Progenitor cell of endocrine pancreas (in vitro differentiated cells): ENCODE measurements around the gene JMJD4. TPM values are rescaled to one million over a fixed set of nuclear protein-coding genes. Genes with fewer than 3 reads are reported as not detected.

ENCODE experiments used
- DNase-seq: peaks from one replicate; pipeline ENCODE4 v3.0.0; 2021; ENCODE audit warnings: low spot score; ENCODE audit not compliant: unreplicated experiment
- H3K27ac Mint-ChIP-seq: 2 replicates; pipeline ENCODE4 v1.8.0; 2021; ENCODE audit warnings: mild to moderate bottlenecking, moderate library complexity, mixed read lengths
- H3K27me3 Mint-ChIP-seq: 2 replicates; pipeline ENCODE4 v1.8.0; 2021; ENCODE audit warnings: mixed read lengths
- H3K36me3 Mint-ChIP-seq: 2 replicates; pipeline ENCODE4 v1.8.0; 2022; ENCODE audit warnings: mixed read lengths; ENCODE audit not compliant: insufficient read depth
- H3K4me1 Mint-ChIP-seq: 2 replicates; pipeline ENCODE4 v1.8.0; 2021; ENCODE audit warnings: low read depth, mixed read lengths
- H3K4me3 Mint-ChIP-seq: 2 replicates; pipeline ENCODE4 v1.8.0; 2021; ENCODE audit warnings: low read depth, mild to moderate bottlenecking, moderate library complexity, mixed read lengths
- H3K9me3 Mint-ChIP-seq: 2 replicates; pipeline ENCODE4 v1.8.0; 2021; ENCODE audit warnings: low read depth, mixed read lengths
- total RNA-seq: library from RNA; stranded (reverse); gene quantifications from 2 replicates; pipeline ENCODE4 v1.2.1, GENCODE V29; 2021
- TF ChIP-seq, protein P1 (sequence below): fragments of 200-600 bp; sonication (generic); IDR thresholded peaks from one replicate; pipeline ENCODE4 v1.5.0; 2021; ENCODE audit warnings: antibody characterized with exemption, mild to moderate bottlenecking; ENCODE audit not compliant: unreplicated experiment

JMJD4 gene
- total RNA-seq, 1 donor from 2014 or later: 26.4 TPM

DNA sequence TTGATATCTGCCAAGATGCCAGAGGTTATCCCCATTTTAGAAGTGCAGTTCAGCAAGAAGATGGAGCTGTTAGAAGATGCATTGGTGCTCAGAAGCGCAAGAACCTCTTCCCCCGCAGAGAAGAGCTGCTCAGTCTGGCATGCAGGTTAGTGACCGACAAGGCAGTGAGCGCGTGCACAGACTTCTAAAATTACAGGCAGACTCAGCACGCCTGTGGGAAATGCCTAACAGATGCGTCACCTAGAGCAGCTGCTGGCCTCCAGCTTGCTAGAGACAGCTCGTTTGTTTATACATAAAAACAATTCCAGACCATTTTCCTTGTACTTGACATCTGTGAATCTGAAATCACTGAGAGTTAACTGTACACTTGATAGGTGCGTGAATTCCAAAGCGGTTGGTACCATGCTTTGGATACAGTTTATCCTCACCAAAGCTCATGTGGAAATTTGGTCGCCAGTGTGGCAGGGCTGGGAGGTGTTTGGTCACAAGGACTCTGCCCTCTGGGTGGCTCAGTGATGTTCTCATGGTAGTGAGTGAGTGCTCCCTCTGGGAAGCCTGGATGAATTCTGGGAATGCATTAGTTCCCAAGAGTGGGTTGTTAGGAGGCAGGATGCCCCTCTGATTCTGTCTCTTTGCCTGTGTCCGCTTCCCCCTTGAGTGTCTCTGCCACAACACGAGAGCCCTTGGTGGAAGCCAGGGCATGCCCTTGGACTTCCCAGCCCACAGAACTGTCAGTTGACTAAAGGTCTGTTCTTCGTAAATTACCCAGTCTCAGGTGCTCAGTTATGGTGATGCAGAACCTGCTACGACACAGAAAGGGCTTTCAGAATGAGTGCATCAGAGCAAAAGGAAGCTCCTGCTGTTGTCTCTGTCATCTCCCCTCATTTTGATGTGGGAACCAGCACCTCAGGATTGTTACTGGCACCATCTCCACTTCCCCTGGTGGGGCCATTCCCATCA is 24.5 kb upstream of the JMJD4 start:
- no peak for DNase-seq
- Mint-ChIP-seq H3K4me1 (no peaks in the 10 kb centered on the region), H3K27ac (no peak overlapping the region)

DNA sequence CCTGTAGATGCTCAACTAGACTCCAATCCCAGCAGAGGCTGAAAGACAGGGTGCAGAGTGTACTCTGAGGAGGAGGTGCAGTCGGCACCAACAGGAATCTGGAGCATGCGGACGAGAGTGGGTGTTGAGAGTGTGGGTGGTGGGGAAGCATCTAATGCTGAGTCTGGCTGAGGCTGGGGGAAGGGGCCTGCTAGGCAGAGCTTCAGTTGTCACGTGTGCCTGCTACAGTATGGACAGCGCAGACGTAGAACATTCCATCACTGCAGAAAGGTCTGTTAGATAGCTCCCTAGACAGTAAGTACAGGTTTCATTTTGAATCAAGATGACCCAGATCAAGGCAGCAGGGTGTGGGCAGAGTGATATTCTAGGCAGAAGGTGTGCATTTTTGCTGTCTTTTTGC is 23.3 kb upstream of the JMJD4 start:
- no peak overlapping the region for H3K27ac Mint-ChIP-seq
- peaks cover 10% of the 10 kb centered on the region for H3K36me3 Mint-ChIP-seq
- no peaks in the 10 kb centered on the region for H3K27me3 Mint-ChIP-seq
- no peaks in the 10 kb centered on the region for H3K4me1 Mint-ChIP-seq
- TF ChIP-seq, protein P1, sequence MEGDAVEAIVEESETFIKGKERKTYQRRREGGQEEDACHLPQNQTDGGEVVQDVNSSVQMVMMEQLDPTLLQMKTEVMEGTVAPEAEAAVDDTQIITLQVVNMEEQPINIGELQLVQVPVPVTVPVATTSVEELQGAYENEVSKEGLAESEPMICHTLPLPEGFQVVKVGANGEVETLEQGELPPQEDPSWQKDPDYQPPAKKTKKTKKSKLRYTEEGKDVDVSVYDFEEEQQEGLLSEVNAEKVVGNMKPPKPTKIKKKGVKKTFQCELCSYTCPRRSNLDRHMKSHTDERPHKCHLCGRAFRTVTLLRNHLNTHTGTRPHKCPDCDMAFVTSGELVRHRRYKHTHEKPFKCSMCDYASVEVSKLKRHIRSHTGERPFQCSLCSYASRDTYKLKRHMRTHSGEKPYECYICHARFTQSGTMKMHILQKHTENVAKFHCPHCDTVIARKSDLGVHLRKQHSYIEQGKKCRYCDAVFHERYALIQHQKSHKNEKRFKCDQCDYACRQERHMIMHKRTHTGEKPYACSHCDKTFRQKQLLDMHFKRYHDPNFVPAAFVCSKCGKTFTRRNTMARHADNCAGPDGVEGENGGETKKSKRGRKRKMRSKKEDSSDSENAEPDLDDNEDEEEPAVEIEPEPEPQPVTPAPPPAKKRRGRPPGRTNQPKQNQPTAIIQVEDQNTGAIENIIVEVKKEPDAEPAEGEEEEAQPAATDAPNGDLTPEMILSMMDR: no peak
- H3K9me3 Mint-ChIP-seq: no peaks in the 10 kb centered on the region
- H3K4me3 Mint-ChIP-seq: no peak overlapping the region
- DNase-seq: no peak

More for the DNA sequence above, 24.5 kb upstream of the JMJD4 start:
- H3K36me3 Mint-ChIP-seq: peaks cover 10% of the 10 kb centered on the region
- no peak overlapping the region for H3K4me3 Mint-ChIP-seq
- no peaks in the 10 kb centered on the region for H3K27me3 Mint-ChIP-seq
- no peaks in the 10 kb centered on the region for H3K9me3 Mint-ChIP-seq
- TF ChIP-seq, protein P1: no peak

DNA sequence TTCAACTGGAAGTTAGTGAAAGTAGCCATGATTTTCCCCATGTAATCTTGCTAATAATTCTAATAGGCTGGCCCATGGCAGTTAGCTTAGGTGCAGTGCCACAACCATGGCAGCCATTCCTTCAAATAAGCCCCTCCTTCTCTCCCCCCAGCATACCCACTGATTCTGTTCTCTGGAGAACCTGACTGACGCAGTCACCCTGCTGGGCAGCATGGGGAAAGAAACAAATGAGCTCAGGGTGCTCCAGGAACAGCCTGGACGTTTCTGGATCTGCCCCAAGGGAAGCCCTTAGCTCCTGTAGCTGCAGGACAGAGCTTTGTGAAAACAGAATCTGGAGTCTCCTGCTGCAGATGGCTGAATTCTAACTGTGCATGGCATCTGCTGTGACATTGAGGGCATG is 22.7 kb upstream of the JMJD4 start:
- H3K9me3 Mint-ChIP-seq: no peaks in the 10 kb centered on the region
- H3K4me3 Mint-ChIP-seq: no peak overlapping the region
- no peak overlapping the region for H3K27ac Mint-ChIP-seq
- no peaks in the 10 kb centered on the region for H3K27me3 Mint-ChIP-seq
- H3K4me1 Mint-ChIP-seq: no peaks in the 10 kb centered on the region
- peaks cover 10% of the 10 kb centered on the region for H3K36me3 Mint-ChIP-seq
- DNase-seq: no peak
- TF ChIP-seq, protein P1: no peak

DNA sequence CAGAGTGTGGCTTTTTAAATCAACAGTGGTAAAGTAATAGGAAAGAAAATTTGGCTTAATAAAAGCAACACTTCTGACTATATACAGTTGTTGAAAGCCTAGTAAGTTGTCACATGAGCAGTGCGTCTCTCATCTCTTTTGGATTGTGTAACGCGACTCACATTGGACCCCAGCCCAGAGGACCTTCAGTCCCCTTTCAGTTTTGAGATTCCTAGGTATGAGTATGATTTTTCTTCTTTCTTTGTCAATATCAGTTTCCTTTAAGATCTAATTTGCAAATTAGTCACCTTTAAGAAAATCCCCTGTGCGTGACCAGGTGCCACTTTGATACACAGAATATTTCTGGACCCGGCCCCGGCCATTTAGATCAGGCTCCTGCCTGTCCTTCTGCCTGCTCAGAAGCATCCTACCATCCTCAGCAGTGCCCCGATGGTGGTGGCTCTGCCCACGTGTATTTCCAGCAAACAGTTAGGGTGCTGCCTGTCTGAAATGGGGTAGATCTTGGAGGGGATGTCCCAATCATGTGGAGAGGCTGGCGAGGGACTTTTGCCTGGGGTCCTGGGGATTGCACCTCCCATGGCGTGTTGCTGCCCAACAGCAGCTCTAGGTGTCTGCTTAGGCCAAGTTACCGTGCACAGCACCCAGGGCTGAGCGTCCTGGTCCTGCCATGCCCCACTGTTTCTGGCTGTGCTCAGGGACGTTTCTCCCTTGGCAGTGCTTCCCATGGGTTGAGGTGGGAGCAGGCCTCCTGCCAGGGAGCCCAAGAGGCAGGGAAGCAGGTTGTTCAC is 21.3 kb upstream of the JMJD4 start:
- Mint-ChIP-seq H3K9me3 (no peaks in the 10 kb centered on the region), H3K4me1 (no peaks in the 10 kb centered on the region), H3K36me3 (peaks cover 10% of the 10 kb centered on the region), H3K27me3 (no peaks in the 10 kb centered on the region), H3K4me3 (no peak overlapping the region), H3K27ac (no peak overlapping the region)
- TF ChIP-seq, protein P1: no peak
- no peak for DNase-seq

DNA sequence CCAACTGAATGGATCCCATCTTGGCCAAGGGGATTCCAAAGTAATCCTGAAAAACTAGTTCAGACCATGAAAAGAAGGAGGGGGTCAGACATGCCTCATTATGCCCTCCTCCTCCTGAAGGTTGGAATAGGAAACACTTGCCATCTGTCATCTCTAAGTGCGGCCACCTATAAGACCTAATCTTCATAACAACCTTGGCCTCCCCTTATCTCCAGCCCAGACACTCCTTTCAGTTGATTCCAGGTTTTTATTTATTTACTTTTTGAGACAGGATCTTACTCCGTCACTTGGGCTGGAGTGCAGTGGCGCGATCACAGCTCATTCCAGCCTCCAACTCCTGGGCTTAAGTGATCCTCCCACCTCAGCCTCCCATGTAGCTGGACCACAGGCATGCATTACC is 19.9 kb upstream of the JMJD4 start:
- TF ChIP-seq, protein P1: no peak
- Mint-ChIP-seq H3K27ac (no peak overlapping the region), H3K4me3 (no peak overlapping the region), H3K27me3 (no peaks in the 10 kb centered on the region), H3K36me3 (peaks cover 10% of the 10 kb centered on the region), H3K4me1 (no peaks in the 10 kb centered on the region), H3K9me3 (no peaks in the 10 kb centered on the region)
- DNase-seq: no peak
